Stimulated activated CD4-positive, alpha-beta T cell treated with anti-CD3 and anti-CD28 coated beads, Interleukin-15, amount 100 ng/mL, for 24 hours (primary cell): ENCODE data around the gene IQSEC1.

Experiments
- DNase-seq: peaks from one replicate; pipeline ENCODE4 v3.0.0-alpha.2; 2020

IQSEC1 gene

GRCh38 chr3:12948891-12949711 is 124.1 kb downstream of the IQSEC1 start:
- peak; percentile 69 for DNase-seq

- DNase-seq, result no peak
Measured at GRCh38 chr3:12948371-12948770, 124.9 kb downstream of the IQSEC1 start.

- no peak for DNase-seq
Measured at GRCh38 chr3:12947504-12948369, 125.5 kb downstream of the IQSEC1 start.

- no peak for DNase-seq
Measured at GRCh38 chr3:12946649-12947316, 126.4 kb downstream of the IQSEC1 start.

- DNase-seq, result no peak
Measured at GRCh38 chr3:12946251-12946648, 127.0 kb downstream of the IQSEC1 start.

GRCh38 chr3:12944849-12945248 is 128.4 kb downstream of the IQSEC1 start:
- no peak for DNase-seq

- DNase-seq, result no peak
Measured at GRCh38 chr3:12944413-12944812, 128.8 kb downstream of the IQSEC1 start.

GRCh38 chr3:12943124-12944021 is 129.9 kb downstream of the IQSEC1 start:
- DNase-seq, result no peak

- DNase-seq, result no peak
Measured at GRCh38 chr3:12941495-12942023, 131.7 kb downstream of the IQSEC1 start.

- DNase-seq, result no peak
Measured at GRCh38 chr3:12940854-12941253, 132.4 kb downstream of the IQSEC1 start.

GRCh38 chr3:12939137-12939536 is 134.1 kb downstream of the IQSEC1 start:
- no peak for DNase-seq

GRCh38 chr3:12938258-12938711 is 134.9 kb downstream of the IQSEC1 start:
- no peak for DNase-seq

- no peak for DNase-seq
Measured at GRCh38 chr3:12935861-12936830, 137.1 kb downstream of the IQSEC1 start.

- DNase-seq, result no peak
Measured at GRCh38 chr3:12935023-12935860, 138.0 kb downstream of the IQSEC1 start.

GRCh38 chr3:12934431-12934830 is 138.8 kb downstream of the IQSEC1 start:
- DNase-seq, result no peak

GRCh38 chr3:12933901-12934300 is 139.3 kb downstream of the IQSEC1 start:
- no peak for DNase-seq

- DNase-seq, result no peak
Measured at GRCh38 chr3:12932754-12933153, 140.5 kb downstream of the IQSEC1 start.

GRCh38 chr3:12932347-12932746 is 140.9 kb downstream of the IQSEC1 start:
- DNase-seq, result no peak

GRCh38 chr3:12931273-12931905 is 141.8 kb downstream of the IQSEC1 start:
- DNase-seq, result no peak
